Bone marrow (tissue), 2 donors: Measurements from ENCODE around the gene NUP54.

Experiments used
- DNase-seq, 2 donors: peaks; one replicate each; lab custom pipeline; 2025; lab: John Stamatoyannopoulos, UW

Gene NUP54

GRCh38 chr4:76144546-76144945 is 3.7 kb downstream of the NUP54 start:
- DNase-seq: no peak

DNA sequence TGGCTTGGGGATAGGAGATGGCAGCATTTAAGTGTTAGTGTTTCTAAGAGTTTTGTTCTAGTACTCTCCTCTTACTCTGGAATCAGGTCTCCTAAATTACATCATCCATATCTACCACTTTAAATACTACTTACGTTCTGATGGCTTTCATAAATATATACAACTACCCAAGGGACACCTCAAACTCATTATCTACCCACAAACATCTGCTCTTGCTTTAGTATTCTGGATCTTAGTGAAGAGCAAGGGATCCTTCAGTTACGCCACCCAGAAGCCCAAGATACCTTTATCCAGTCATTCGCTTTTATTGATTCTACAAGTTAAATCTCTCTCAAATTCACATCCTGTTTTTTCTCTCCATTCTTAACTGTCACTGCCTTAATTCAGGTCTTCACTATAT is 7.0 kb downstream of the NUP54 start:
- no peak for DNase-seq

GRCh38 chr4:76127754-76128153 is 20.4 kb downstream of the NUP54 start:
- no peak for DNase-seq

GRCh38 chr4:76125816-76126215 is 22.4 kb downstream of the NUP54 start:
- no peak for DNase-seq

DNA sequence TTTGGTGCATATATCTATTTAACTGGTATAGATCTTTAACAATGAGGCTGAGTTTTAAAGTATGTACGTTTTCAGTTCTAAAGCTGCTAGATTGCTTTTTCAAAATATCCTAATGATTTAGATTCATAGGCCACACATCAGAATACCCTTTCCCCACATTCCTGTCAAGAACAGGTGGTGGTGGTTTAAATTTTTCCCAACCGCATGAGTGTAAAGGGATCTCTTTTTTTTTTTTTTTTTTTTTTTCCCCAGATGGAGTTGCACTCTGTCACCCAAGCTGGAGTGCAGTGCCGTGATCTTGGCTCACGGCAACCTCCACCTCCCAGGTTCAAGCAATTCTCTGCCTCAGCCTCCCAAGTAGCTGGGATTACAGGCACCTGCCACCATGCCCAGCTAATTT is 28.0 kb downstream of the NUP54 start:
- DNase-seq: no peak

- DNase-seq: no peak
Observed at GRCh38 chr4:76117536-76117935, 30.7 kb downstream of the NUP54 start.

DNA sequence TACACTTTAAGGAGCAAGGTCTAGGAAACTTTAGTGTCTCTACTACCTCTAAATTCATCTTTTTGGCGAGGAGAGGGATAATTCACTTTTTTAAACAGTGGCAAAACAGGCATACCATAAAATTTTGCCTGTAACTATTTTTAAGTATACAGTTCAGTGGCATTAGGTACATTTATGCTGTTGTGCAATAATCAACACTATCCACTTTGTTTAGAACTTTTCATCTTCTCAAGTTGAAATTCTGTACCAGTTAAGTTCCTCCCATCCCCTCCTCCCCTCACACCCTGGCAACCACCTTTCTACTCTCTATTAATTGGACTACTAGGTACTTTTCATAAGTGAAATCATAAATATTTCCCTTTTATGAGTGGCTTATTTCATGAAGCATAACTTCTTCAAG is 31.4 kb downstream of the NUP54 start:
- no peak for DNase-seq

DNA sequence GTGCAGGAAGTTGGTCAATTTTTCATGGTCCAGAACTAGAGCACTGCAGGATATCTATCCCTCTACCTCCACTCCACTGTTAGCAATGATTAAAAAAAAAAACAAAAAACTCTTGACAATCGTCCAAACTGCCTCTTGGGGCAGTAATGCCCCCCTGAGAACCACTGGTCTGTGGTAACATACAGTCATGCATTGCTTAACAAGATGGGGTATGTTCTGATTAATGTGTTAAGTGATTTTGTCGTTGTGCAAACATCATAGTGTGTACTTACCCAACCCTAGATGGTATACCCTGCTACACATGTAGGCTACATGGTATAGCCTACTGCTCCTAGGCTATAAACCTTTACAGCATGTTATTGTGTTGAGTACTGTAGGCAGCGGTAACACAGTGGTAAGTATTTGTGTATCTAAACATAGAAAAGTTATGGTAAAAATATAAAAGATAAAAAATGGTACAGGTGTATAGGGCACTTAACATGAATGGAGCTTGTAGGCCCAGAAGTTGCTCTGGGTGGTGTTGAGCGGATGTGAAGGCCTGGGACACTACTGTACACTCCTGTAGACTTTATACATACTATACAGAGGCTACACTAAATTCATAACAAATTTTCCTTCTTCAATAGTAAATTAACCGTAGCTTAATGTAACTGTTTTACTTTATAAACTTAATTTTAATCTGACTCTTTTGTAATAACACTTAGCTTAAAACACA is 39.6 kb downstream of the NUP54 start:
- DNase-seq: no peak

GRCh38 chr4:76106442-76106841 is 41.8 kb downstream of the NUP54 start:
- DNase-seq: no peak

- no peak for DNase-seq
Observed at GRCh38 chr4:76105652-76106051, 42.5 kb downstream of the NUP54 start.

DNA sequence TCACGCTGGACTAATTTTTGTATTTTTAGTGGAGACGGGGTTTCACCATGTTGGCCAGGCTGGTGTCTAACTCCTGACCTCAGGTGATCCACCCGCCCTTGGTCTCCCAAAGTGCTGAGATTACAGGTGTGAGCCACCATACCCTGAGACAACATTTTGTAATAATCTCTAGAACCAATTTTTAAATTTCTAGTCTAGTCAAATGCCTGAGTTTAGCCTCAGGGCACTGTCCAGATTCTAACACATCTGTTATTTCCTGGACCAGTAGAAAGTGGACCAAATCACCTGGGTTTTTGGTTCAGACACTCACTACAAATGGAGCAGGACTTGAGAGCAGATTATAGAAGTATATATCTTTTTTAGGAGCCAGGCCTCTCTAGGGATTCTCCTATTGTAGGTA is 52.1 kb downstream of the NUP54 start:
- no peak for DNase-seq

- no peak for DNase-seq
Observed at GRCh38 chr4:76095568-76095967, 52.6 kb downstream of the NUP54 start.

DNA sequence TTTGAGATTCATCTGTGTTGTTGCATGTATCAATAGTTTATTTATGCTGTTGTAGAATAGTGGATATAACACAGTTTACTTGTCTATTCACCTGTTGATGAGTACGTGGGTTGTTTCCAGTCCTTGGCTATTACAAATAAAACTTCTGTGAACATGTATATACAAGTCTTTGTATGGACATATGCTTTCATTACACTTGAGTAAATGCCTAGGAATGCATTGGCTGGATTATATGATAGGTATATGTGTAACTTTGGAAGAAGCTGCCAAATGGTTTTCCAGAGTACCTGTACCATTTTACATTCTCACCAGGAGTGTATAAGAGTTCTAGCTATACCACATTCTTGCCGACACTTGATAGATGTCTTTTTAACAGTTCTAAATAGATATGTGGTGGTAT is 57.1 kb downstream of the NUP54 start:
- DNase-seq: no peak

GRCh38 chr4:76090241-76090691 is 57.9 kb downstream of the NUP54 start:
- DNase-seq: peak; percentile 14 to 92

GRCh38 chr4:76088719-76089118 is 59.5 kb downstream of the NUP54 start:
- no peak for DNase-seq

- no peak for DNase-seq
Observed at GRCh38 chr4:76087007-76087769, 61.0 kb downstream of the NUP54 start.

- no peak for DNase-seq
Observed at GRCh38 chr4:76084542-76084941, 63.7 kb downstream of the NUP54 start.

- DNase-seq: no peak
Observed at GRCh38 chr4:76083386-76083988, 64.7 kb downstream of the NUP54 start.

GRCh38 chr4:76078033-76078613 is 70.1 kb downstream of the NUP54 start:
- DNase-seq: no peak

GRCh38 chr4:76074993-76075600 is 73.1 kb downstream of the NUP54 start:
- DNase-seq: no peak

DNA sequence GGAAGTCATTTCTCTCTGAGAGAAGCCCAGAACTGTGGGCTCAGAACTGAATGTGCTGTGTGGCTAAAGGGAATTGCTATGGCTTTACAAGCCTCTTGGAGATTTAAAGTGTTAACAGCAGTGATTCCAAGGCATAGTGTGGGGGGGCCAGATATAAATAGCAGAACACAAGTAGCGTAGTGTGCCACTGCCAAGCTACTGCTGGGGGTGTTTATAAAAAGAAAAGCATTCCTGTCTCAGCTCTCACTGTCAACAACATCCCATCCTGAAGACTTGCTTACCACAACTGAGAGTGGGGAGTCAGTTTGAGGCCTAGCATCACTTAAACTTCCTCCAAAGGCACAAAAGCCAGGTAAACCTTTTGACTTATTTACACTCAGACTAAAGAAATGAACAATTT is 73.7 kb downstream of the NUP54 start, which contains the start of gene ART3:
Gene ART3 (plus strand): TSS at position 242 of the 400 bp plus-strand sequence. CDS start 1,181 bp downstream, outside the sequence.
- no peak for DNase-seq

GRCh38 chr4:76072760-76073159 is 75.4 kb downstream of the NUP54 start:
- no peak for DNase-seq
